Stimulated activated CD4-positive, alpha-beta T cell treated with anti-CD3 and anti-CD28 coated beads, Interleukin-2, amount 100 ng/mL, for 24 hours (primary cell): ENCODE data around the gene SEC22C.
"Not testable (repeated sequence)": the region's sequence is repeated elsewhere in the genome, so short reads cannot be mapped to it uniquely, and the experiment has no call there.

Source experiments
- DNase-seq, 2 donors: peaks; one replicate each; pipeline ENCODE4 v3.0.0-alpha.2; 2020

SEC22C gene

DNA sequence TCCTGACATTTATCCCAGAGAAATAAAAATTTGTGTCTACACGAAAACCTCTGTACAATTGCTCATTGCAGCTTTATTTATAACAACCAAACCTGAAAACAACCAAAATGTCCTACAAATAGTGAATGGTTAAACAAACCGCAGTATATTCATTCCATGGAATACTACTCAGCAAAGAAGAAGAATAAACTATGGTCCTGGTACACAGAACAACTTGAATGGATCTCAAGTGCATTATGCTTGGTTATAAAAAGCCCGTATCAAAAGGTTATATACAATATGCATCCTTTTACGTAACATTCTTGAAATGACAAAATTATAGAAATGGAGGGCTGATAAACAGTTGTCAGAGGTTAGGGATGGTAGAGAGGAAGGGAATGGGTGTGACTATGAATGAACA is 3.7 kb downstream of the SEC22C start:
- DNase-seq = no peak

DNA sequence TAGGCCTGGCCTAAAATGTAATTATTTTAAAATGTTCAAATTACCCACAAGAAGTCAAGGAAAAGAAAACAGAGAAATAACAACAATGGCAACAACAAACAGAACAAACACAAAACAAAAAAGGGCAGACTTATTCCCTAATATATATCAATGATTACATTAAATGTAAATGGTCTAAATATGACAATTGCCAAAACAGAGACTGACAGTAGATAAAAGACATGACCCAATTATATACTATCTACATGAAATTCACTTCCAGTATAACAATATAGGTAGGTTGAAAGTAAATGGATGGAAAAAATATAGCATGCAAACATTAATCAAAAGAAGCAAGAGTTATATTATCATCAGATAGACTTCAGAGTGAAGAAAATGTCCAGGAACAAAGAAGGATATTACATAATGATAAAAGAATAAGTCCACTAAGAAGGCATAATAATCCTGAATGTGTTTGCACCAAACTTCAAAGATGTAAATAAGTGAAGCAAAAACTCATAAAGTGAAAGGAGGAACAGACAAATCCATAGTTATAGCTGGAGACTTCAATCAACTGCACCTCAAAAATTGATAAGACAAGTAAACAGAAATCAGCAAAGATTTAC is 6.5 kb downstream of the SEC22C start:
- DNase-seq = no peak

DNA sequence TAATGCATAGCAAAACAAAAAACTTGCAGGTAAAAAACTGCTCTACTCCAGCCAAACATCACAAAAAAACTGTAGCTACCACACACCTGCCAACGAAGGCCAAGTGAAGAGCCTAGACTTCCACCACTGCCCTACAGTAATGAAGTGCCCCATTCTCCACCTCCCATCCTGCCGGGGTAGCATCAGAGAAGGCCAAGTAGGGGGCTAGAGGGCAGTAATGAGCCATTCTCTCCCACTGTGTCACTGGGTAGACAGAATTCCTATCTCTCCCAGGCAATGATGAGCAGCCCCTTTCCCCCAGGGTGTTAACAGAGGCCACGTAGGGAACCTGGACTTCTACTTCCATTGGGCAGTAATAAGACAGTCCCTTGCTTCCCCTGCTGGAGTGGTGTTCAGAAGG is 9.5 kb downstream of the SEC22C start:
- peak; percentile 26 to 32 for DNase-seq

DNA sequence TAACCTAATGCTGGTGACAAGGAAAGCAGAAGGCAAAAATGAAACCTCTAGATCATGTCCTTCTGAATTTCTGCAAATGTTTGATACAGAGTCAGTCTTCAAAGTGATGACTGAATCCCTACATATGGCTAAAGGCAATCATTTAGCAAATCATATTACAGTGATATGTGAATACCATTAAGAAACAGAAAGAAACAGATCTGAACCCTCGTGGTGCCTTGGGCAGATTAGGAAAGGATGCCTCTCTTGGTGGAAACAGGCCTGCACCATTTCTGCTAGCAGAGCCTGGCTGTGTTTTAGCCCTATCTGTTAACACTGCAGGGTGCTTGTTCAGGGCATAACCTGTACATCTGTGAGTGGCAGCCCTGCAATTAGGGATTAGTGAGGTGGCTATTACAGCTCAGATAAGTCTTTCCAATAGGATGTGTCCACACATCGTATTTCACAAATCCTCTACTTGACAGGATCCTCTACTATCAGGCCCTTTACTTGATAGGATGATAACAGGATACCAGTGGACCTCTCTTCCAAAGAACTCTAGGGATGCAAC is 12.1 kb downstream of the SEC22C start:
- no peak for DNase-seq

DNA sequence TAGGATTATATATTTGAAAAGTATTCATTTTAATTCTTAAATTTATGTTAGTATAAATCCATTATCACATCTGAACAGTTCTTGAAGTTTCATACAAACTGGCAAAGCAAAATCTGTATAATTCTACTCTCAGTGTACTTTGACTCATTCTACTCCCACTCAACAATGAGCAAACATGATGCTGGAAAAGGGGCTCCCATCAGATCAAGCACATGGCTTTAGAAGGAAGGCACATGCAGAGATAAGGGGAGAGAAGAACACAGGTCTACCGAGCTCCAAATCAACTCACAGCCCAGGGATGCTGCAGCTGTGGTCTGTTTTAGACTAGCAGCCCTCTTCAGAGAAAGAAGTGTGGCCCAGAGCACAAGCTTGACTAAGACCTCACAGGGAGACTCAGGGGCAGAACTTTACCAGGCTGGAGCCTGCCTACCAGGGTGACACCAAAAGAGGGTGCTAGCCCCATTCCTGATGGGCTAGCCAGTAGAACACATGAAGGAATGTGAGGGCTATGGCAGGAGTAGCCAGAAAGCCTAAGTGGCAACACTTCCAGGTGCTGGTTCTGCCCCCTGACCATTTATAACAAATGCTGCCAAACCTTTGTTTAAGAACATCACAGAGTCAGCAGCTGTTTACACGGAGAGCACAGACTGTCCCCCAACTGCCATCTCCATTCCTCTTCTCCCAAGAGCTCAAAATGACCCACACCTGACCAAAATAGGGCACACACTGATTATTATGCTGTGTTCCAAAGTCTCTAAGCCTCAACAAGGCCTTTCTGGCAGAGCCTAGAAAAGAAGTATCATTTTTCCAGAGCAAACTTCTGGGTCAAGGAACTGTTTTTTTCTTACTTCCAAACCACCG is 19.5 kb downstream of the SEC22C start:
- DNase-seq = no peak

DNA sequence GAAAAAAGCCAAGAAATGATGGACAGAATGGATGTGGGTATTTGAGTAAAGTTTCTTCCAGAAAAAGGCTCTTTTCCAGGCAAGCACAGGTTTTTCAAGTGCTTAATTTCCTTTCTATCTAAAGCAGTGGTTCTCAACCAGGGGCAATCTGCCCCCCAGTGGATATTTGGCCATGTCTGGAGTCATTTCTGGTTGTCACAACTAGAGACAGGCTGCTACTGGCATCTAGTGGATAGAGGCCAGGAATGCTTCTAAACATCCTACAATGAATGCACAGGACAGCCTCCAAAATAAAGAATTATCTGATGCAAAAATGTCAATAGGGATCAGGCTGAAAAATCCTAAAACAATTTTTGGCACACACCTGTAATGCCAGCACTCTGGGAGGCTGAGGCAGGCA is 23.9 kb downstream of the SEC22C start:
- DNase-seq = no peak

DNA sequence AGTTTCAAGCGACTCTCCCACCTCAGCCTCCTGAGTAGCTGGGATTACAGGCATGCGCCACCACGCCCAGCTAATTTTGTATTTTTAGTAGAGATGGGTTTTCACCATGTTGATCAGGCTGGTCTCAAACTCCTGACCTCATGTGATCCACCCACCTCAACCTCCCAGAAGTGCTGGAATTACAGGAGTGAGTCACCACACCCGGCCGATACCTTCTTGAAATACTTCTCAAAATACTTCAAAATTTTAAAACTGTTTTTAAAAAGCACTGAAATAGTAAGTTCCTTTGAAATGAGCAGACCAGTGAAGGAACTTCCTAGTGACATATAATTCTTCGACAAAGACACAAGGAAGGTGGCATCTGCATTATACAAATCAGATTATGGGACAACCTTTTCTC is 24.9 kb downstream of the SEC22C start:
- DNase-seq = not testable (repeated sequence)

DNA sequence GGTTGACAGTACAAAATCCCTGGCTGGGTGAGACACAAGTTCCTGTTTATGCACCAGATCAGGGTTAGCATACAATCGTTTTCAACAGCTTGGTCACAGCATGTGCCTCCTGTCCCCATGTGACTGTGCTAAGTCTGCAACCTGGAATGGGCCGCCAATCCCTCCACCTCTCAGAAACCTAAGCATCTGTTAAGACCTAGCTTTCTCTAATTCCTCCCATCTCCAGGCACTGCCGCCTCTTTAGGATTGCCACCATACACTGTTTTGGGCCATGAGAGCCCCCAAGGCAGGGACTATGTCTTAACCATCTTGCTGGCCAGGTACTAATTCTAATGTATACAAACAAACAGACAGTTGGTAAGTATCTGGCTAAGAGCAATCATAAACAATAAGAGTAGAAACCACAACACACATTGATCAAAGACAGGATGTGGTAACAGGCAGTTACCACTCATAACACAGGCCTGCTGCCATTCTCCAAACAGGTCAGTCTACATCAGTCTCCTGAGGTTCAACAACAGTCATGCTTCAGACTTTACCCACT is 25.6 kb downstream of the SEC22C start:
- no peak for DNase-seq

DNA sequence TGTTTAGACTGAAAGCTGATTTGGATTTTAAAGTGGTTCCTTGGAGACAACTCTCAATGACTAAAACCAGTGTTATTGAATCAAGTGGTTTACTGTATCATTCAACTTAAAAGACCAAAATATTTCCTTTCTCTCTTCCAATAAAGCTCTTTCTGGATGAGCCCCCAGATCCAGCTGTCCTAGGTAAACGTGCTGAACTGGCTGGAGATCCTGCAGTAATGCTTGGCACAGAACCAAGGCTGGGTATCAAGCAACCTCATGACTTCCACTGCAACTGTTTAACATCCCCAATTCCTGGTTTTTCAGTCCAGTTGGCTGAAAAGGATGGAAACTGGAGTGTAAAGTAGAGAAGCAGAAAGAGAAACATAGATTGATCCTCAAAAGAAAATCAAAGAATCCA is 28.9 kb downstream of the SEC22C start:
- no peak for DNase-seq

DNA sequence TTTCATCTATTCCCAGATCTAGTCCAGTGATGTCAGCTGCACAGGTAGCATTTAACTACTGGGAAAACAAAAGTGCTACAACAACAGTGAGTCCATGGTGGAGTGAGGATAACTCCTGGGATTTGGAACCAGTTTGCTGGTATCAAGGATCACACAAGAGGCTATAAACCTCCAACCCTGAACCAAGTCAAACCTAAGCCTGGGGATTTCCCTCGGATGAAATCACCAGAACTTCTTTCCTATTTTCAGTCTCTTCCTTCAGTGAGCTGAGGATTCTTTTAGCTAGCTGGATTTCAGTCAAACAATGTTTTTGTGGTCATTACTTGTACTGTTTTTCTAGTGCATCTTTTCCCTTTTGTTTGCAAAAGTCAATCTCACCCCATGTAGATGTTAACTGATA is 31.5 kb downstream of the SEC22C start:
- DNase-seq = no peak

DNA sequence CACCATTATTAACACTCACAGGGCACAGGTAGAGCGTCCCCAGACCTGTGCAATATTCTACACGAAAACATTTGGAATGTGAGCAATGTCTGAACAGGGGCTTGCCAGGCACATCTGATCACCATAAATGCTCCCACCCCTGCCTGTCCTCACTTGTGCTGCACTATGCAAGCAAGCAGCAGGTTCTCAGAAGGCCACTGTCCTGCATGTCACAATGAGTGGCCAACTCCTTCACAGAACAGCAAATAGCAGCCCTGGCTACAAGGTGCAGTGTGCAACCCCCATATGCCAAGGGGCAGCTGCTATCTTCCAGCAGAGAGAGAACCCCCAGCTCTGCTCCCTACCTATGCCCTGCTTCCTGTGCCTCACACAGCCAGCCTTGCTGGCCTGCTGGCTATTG is 32.6 kb downstream of the SEC22C start:
- no peak for DNase-seq

DNA sequence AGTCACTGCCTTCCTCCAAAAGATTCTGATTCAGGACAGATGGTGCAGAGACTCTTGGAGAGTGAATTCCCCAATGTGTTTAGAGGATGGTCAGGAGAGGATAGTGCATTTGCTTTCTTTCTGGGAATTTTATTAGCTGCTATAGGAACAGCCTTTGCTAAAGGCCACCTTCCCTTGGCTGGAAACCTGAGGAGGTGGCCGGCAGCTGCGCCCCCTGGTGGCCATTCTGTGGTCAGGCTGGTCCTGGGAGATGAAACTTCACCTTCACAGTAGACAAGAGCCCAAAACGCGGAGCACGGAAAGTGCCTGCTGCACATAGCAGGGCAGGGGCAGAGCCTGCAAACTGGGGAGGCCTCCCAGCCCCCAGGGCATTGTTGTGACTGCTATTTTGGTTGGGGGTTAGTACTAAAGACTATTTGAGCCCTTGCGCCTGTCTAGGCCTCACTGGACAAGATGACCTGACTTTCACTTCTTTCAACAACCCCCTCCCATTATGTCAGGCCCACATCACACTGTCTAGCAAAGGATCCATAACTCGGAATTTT is 34.3 kb downstream of the SEC22C start:
- DNase-seq = peak; percentile 75 to 77

DNA sequence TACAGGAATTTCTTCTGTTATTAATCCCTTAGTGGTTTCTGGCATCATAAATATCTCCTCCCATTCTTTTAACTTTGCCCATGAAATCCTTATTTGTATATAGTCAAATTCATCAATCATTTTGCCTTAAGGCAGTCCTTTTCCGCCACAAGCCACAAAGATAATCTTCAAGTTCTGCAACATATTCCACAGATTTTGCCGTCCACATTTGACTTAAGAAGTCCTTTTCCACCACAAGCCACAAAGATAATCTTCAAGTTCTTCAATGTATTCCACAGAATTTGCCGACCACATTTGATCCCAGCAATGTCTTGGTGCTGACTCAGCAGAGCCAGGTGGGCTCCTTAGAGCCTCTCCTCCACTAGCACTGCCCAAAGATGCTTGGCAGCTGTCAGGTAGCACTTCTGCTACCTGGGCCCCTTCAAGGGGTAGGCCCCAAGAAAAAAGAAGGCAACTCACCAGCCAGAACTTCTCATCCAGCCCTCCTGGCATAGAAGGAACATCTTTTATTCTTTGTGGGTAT is 35.0 kb downstream of the SEC22C start:
- DNase-seq = no peak

DNA sequence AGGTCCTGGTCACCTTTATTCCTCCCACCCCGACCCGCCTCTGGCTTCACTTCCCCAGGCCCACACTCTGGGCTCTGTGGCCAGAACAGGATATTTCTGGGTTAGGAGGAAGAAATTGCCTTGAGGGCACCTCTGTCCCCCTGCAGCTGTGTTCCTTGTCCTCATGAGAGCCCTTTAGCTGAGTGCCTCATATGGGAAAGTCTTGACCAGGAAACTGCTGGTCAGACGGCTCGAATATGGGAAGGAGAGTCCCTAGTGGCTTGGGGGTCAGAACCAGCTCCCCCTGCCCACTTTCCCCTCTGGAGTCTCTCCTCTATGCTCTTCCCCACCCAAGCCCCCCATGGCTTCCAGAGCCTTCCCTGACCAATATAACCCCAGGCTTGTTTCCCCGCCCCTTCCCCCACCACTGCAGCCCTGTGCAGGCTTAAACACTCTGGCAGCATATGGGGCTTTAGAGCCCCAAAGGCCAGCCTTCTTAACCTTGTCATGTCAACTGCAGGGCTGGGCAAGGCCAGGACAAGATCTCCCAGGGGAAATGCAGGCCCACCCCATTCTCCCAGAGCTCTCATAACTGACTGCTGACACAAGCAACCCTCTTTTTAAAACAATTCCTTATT is 36.4 kb downstream of the SEC22C start:
- DNase-seq = no peak

DNA sequence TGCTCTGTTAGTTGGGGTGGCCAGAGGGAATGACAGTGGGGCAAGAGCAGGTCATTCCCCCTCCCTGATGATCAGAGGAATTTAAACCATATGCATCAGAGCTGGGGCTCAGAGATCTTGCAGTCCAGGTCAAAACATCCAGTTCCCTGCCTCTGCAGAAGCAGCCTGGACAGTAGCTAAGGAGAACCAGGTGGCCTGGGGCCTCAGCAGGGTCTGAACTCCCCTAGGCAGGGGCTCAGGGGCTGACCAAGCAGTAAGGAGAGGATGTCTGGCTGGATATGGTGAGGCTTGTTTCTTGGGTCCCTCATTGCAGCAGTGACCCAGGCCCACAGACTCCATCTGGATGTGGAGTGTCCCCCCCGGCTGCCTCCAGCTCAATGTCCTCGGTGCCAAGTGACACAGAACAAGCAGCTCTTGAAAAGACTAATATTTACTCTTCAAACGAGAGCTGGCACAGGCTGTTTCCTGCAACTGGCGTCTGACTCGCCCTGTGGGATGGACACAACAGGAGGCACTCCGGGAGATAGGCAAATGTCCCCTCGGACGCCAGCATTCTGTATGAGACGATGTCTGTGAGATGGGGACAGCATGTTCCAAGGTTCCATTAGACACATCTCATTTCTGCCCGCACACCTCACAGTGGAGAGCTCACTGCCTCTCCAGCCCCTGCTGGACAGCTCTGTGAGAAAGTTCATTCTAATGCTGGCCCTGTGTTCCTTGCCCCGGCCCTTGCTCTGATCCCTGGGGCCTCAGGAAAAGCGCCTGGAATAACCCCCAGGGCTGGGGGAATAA is 37.1 kb downstream of the SEC22C start:
- no peak for DNase-seq

DNA sequence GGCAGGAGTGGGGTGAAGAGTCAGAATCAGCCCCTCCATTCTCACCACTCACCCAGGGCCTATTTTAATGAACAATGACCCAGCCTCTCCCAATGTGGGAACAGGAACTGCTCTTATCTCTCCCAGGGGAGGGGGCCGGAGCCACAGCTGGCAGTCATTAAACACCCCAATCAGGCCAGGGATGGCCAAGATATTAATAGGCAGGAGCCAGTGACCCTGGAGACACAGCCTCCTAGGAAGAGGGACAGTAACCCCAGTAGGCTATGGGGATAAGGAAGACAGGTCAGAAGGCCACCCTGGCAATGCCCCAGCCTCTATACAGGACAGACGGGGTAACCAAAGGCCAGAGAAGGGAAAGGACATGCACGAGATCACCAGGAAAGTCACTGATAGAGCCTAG is 40.7 kb downstream of the SEC22C start:
- DNase-seq = no peak

DNA sequence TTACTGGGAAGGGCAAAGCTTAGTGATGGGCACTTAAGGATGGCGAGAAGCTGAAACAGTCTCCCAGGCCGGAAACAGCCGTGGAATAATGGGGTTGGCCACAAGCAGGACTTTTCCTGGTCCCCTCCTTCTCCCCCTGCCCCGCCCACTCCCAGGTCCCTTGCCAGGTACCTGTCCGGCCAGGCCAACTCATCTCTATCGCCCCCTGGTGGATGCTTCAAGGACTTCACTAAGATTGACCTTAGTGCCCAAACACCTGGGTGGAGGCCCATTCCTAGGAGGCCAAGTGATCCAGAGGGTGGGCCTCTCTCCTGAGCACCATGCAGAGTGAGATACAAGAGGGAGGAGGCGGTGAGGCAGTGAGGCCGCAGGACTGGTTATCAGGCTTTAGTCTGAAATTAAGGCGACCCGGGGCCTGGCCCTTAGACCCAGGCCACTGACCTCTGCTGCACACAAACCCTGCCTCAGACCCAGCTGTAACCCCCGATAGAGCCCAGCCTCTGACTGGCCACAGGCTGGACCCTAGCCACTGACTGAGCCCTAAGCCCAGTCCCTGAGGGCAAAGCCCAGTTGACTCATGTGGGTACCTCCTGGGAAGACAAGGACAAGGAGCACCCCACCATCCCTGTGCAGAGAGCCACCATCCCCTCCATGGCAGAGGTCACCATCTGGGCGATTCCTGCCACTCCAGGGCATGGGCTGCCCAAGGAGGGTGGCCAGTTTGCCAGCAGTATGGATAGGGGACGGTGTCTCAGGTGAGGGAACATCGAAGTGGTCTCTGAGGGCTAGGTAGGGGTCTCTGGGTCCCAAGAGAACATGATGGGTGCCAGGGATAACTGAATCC is 41.7 kb downstream of the SEC22C start:
- peak; percentile 68 to 75 for DNase-seq

DNA sequence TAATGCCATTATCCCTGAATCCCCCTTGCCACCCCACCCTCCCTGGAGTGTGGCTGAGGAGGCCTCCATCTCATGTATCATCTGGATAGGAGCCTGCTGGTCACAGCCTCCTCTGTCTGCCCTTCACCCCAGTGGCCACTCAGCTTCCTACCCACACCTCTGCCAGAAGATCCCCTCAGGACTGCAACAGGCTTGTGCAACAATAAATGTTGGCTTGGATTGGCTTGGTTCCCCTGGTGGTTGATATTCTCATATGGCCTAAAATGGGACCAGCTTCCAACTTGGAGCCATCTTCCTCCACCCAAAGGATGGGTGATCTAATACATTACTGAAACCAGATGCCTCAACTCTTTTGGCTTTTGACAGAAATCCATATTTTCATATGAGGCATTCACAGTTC is 44.4 kb downstream of the SEC22C start:
- DNase-seq = no peak

DNA sequence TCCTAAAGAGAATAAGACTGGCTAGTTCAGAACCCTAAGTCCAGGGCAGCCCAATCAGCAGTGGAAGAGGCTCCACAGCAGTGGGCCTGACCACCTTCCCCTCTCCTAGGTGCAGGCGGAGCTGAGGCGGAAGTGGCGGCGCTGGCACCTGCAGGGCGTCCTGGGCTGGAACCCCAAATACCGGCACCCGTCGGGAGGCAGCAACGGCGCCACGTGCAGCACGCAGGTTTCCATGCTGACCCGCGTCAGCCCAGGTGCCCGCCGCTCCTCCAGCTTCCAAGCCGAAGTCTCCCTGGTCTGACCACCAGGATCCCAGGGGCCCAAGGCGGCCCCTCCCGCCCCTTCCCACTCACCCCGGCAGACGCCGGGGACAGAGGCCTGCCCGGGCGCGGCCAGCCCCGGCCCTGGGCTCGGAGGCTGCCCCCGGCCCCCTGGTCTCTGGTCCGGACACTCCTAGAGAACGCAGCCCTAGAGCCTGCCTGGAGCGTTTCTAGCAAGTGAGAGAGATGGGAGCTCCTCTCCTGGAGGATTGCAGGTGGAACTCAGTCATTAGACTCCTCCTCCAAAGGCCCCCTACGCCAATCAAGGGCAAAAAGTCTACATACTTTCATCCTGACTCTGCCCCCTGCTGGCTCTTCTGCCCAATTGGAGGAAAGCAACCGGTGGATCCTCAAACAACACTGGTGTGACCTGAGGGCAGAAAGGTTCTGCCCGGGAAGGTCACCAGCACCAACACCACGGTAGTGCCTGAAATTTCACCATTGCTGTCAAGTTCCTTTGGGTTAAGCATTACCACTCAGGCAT is 45.6 kb downstream of the SEC22C start:
- peak; percentile 46 to 50 for DNase-seq

DNA sequence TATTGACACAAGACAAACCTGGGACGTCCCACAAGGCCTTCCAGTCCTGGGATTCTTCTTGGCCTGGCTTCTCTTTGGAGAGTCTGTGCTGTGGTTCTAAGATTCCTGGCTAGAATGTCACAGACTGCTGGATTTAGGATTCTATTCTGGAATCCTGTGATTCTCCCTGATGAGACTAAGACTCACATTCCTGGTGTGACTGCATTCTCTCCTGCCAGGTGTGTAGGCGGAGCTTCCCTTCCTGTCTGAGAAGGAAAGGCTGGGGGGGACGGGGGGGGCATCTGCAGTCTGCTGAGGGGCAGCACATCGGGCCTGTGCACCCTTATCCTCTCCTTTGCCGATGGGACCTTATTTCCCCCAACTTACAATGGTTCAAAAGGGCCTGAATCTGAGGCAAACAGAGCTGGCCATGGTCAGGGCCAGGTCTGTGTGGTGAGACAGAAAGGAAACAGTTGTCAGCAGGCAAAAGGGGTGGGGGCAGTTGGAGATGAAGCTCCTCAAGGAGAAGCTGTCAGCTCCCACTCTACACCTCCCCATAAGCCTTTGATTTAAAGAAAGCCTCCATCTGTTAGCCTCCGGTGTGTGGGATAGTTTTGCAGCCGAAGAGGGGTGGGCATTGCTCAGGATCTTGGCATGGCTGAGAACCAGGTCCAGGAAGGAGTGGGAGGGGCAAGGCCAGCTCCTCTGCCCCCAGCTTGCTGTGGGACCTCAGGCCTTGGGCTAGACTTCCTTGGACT is 48.4 kb downstream of the SEC22C start:
- no peak for DNase-seq
